D721Med (cell line): ENCODE results near the gene ZNF683.
"Not testable (repeated sequence)": the region's sequence is repeated elsewhere in the genome, so short reads cannot be mapped to it uniquely, and the experiment has no call there.

Experiments
- DNase-seq: peaks from one replicate; pipeline ENCODE4 v3.0.0; 2011; ENCODE audit warnings: low spot score; ENCODE audit not compliant: insufficient read length
- FAIRE-seq: peaks from 2 replicates; lab custom pipeline; 2011; peaks lifted over from hg19 to GRCh38; lab: Jason Lieb, UNC
- TF ChIP-seq, protein P1 (sequence below): IDR thresholded peaks from 2 replicates; pipeline ENCODE4 v1.5.1; 2012; ENCODE audit warnings: mild to moderate bottlenecking, control low read depth; ENCODE audit not compliant: insufficient read depth; ENCODE audit errors: missing control alignments

Gene ZNF683

DNA sequence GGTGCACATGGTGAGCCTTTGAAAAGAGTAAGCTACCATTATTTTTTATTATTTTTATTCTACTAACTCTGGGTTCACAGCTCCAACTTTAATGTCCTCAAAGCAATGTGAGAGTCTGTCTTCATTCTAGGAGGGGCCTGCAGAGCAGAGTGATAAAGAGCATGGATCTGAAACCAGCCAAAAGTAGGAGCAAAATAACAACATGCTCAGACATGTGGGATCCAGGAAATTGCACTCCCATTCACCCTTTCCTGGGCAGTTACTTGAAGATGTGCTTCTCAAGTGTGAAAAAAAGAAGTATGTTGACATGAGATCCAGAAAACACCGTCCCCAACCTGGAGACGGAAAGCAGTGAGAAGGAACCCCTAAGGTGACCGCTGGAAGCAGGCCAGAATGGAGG, 29.3 kb upstream of the ZNF683 start:
- TF ChIP-seq, protein P1, sequence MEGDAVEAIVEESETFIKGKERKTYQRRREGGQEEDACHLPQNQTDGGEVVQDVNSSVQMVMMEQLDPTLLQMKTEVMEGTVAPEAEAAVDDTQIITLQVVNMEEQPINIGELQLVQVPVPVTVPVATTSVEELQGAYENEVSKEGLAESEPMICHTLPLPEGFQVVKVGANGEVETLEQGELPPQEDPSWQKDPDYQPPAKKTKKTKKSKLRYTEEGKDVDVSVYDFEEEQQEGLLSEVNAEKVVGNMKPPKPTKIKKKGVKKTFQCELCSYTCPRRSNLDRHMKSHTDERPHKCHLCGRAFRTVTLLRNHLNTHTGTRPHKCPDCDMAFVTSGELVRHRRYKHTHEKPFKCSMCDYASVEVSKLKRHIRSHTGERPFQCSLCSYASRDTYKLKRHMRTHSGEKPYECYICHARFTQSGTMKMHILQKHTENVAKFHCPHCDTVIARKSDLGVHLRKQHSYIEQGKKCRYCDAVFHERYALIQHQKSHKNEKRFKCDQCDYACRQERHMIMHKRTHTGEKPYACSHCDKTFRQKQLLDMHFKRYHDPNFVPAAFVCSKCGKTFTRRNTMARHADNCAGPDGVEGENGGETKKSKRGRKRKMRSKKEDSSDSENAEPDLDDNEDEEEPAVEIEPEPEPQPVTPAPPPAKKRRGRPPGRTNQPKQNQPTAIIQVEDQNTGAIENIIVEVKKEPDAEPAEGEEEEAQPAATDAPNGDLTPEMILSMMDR, result no peak
- no peak for DNase-seq
- no peak for FAIRE-seq

DNA sequence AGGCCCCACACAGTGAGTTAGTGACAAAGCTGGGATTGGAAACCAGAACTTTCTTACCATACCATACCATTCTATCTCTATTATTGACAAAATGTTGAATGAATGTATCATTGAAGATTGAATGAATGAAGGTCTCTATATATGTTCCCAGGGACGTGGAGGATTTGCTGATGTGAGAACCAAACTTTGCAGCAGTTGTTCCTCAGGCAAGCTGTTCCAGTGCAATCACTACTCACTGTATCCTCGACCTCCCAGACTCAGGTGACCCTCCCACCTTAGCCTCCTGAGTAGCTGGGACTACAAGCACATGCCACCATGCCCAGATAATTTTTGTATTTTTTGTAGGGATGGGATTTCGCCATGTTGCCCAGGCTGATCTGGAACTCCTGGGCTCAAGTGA, 26.5 kb upstream of the ZNF683 start:
- no peak for FAIRE-seq
- DNase-seq, result no peak
- TF ChIP-seq, protein P1, result no peak

DNA sequence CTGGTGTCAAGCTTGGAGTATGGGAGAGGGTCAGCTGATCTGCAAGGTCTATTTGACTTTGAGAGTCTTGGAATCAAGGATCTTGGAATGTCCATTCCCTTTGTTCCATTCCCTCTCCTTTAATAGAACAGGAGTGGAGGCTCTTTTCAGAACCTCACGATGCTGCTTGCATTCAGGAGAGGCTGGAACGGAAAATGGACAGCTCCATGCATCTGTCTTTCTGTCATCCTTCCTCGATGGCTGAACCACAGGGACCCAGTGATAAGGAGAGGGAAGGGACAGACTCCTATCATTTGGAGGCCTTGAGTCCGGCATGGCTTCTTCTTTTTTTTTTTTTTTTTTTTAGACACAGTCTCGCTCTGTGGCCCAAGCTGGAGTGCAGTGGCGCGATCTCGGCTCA, 23.2 kb upstream of the ZNF683 start:
- TF ChIP-seq, protein P1, result no peak

DNA sequence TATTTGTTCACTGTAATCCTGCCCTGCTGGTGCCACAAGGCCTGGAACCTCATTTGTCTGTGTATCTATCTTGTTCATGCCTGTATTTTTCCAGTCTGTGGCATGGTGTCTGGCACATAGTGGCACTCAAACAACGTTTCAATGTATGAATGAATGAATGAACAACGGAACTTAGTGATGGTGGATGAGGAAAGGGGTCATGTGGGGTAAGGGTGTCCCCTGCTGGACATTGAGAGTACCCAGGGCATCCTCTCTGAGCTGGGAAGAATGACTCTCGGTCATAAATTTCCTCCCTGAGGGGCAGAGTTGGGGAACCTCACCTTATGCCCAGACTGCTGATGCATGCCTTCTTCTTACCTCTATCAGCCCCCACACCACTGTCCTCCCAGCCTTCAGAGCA, 18.9 kb upstream of the ZNF683 start:
- FAIRE-seq (no peak), DNase-seq (no peak)

More for the DNA sequence above, 23.2 kb upstream of the ZNF683 start:
- no peak for DNase-seq
- no peak for FAIRE-seq

DNA sequence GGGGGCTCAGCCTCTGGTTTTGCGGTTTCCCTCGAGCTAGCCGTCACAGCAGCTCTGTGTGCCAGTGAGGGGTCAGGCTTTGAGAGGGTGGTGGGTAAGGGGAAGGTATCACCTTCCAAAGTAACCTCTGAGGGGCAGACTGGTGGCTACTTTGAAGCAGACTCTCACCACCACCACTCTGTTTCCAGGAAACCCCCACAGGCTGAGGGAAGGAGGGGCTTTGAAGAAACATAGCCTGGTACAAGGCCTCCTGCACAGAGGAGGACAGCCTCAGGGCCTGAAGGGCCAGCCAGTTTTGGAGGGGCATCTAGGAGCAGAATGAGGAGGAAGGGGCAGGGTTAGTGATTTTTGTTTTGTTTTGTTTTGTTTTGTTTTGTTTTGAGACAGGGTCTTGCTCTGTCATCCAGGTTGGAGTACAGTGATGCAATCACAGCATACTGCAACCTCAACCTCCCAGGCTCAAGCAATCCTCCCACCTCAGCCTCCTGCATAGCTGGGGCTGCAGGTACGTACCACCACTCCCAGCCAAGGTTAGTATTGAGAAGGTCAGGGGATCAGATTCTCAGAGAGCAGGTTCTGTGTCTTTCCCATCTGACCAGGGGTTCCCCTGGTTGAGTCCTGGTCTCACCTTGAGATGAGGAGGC, 17.2 kb upstream of the ZNF683 start:
- DNase-seq, result no peak
- TF ChIP-seq, protein P1, result no peak
- no peak for FAIRE-seq

More for the DNA sequence above, 18.9 kb upstream of the ZNF683 start:
- TF ChIP-seq, protein P1, result no peak

DNA sequence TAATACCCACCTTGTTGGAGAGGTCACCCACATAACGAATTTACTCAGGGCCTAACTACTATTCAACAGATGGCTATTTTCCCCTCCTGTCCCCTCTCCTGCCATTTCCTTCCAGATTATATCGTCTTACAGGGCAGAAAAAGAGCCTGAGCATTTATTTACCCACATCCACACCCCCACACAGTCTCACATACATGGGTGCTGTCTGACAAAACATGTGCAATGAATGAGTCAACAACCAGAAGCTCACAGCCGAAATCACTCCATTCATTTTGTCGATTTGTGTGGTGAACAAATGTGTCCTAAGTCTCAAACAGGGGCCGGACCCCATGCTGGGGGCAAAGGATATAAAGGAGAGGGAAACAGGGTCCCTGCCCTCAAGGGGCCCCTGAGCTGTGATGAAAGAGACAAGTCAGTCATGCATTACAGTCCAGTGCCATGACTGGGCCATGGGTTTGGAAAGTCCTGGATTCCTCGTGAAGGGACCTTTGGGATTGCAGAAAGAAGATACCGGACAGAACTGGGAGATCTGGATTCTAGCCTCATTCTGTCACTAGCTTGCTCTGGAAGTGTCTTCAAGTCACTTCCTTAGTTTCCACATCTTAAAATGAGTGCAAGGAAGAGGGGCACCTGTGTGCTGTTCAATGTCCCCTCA, 16.4 kb upstream of the ZNF683 start:
- DNase-seq (no peak), FAIRE-seq (no peak)
- TF ChIP-seq, protein P1, result no peak

DNA sequence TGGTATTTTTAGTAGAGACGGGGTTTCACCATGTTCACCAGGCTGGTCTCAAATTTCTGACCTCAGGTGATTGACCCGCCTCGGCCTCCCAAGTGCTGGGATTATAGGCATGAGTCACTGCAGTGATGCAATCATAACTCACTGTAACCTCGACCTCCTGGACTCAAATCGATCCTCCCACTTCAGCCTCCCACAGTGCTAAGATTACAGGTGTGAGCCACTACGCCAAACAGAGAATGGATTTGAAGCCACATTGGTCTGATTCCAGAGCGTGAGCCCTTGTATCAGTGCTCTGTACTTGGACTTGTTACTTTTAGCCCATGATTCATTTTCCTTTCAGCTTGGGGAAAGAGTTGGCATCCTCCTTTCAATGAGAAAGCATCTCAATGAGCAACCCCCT, 14.9 kb upstream of the ZNF683 start:
- TF ChIP-seq, protein P1, result no peak
- DNase-seq (no peak), FAIRE-seq (no peak)

DNA sequence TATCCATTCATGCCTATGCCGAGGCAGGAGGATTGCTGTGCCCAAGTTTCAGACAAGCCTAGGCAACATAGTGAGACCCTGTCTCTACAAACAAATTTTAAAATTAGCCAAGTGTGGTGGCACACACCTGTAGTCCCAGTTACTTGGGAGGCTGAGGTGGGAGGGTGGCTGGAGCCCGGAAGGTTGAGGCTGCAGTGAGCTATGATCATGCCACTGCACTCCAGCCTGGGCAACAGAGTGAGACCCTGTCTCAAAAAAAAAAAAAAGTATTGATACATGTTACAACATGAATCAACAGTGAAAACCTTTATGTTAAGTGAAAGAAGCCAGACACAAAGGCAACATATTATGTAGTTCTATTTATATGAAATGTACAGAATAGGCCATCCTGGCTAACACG, 12.5 kb upstream of the ZNF683 start:
- not testable (repeated sequence) for FAIRE-seq, DNase-seq
